Activated T-cell treated with anti-CD3 and anti-CD28 coated beads, Interleukin-2, amount 50 U/mL, for 24 hours (primary cell): ENCODE results near the gene ZNF774.
A peak's percentile ranks its signal among the peaks of the same experiment; 100 is the strongest.
"Not testable (repeated sequence)": the region's sequence is repeated elsewhere in the genome, so short reads cannot be mapped to it uniquely, and the experiment has no call there.

ENCODE experiments used
- DNase-seq: peaks from one replicate; pipeline ENCODE4 v3.0.0-alpha.2; 2020
- H3K27ac Mint-ChIP-seq: 2 replicates; pipeline ENCODE4 v1.8.0; 2020; ENCODE audit warnings: mild to moderate bottlenecking, mixed read lengths
- H3K27me3 Mint-ChIP-seq: 2 replicates; pipeline ENCODE4 v1.8.0; 2020; ENCODE audit warnings: mixed read lengths
- H3K36me3 Mint-ChIP-seq: 2 replicates; pipeline ENCODE4 v1.8.0; 2020; ENCODE audit warnings: low read depth, mixed read lengths
- H3K4me1 Mint-ChIP-seq: 2 replicates; pipeline ENCODE4 v1.8.0; 2020; ENCODE audit warnings: low read depth, mixed read lengths
- H3K4me3 Mint-ChIP-seq: 2 replicates; pipeline ENCODE4 v1.8.0; 2020; ENCODE audit warnings: mild to moderate bottlenecking, moderate library complexity, mixed read lengths
- H3K9me3 Mint-ChIP-seq: 2 replicates; pipeline ENCODE4 v1.8.0; 2020; ENCODE audit warnings: mixed read lengths

Gene ZNF774

GRCh38 chr15:90334304-90334731 lies 17.8 kb upstream of the ZNF774 start:
- DNase-seq, result no peak
- Mint-ChIP-seq H3K27me3 (no peaks in the 10 kb centered on the region), H3K4me1 (peaks cover 9% of the 10 kb centered on the region), H3K27ac (no peak overlapping the region), H3K9me3 (no peaks in the 10 kb centered on the region), H3K4me3 (no peak overlapping the region), H3K36me3 (no peaks in the 10 kb centered on the region)

- H3K36me3 Mint-ChIP-seq, result no peaks in the 10 kb centered on the region
- no peak overlapping the region for H3K4me3 Mint-ChIP-seq
- no peak overlapping the region for H3K27ac Mint-ChIP-seq
- no peak for DNase-seq
- H3K9me3 Mint-ChIP-seq, result no peaks in the 10 kb centered on the region
- no peaks in the 10 kb centered on the region for H3K27me3 Mint-ChIP-seq
- H3K4me1 Mint-ChIP-seq, result peaks cover 9% of the 10 kb centered on the region
Observed at GRCh38 chr15:90336705-90337141, 15.4 kb upstream of the ZNF774 start.

DNA sequence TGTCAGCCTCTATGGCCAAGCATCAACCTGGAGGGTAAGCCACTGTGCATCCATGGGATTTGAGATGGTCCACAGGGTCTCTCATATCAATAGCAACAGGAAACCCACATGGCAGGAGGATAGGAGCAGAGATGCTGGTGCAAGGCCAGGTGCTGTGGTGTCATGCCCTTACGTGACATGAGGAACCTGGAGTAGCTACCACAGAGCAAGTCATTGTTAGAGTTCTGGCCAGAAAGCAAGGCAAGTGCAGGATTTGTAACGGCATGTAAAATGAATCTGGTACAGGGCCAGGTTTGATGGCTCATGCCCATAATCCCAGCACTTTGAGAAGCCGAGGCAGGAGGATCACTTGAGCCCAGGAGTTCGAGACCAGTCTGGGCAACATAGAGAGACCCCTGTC lies 14.8 kb upstream of the ZNF774 start:
- Mint-ChIP-seq H3K27me3 (no peaks in the 10 kb centered on the region), H3K27ac (no peak overlapping the region), H3K4me1 (peaks cover 10% of the 10 kb centered on the region), H3K36me3 (no peaks in the 10 kb centered on the region), H3K9me3 (no peaks in the 10 kb centered on the region), H3K4me3 (no peak overlapping the region)
- no peak for DNase-seq

- no peak overlapping the region for H3K4me3 Mint-ChIP-seq
Observed at GRCh38 chr15:90338532-90338931, 13.6 kb upstream of the ZNF774 start.

GRCh38 chr15:90340345-90340744 lies 11.7 kb upstream of the ZNF774 start:
- H3K4me3 Mint-ChIP-seq, result no peak overlapping the region

More at GRCh38 chr15:90338532-90338931, 13.6 kb upstream of the ZNF774 start:
- H3K27me3 Mint-ChIP-seq, result no peaks in the 10 kb centered on the region
- DNase-seq, result no peak
- H3K27ac Mint-ChIP-seq, result no peak overlapping the region
- H3K4me1 Mint-ChIP-seq, result peaks cover 16% of the 10 kb centered on the region
- H3K9me3 Mint-ChIP-seq, result no peaks in the 10 kb centered on the region
- H3K36me3 Mint-ChIP-seq, result no peaks in the 10 kb centered on the region

DNA sequence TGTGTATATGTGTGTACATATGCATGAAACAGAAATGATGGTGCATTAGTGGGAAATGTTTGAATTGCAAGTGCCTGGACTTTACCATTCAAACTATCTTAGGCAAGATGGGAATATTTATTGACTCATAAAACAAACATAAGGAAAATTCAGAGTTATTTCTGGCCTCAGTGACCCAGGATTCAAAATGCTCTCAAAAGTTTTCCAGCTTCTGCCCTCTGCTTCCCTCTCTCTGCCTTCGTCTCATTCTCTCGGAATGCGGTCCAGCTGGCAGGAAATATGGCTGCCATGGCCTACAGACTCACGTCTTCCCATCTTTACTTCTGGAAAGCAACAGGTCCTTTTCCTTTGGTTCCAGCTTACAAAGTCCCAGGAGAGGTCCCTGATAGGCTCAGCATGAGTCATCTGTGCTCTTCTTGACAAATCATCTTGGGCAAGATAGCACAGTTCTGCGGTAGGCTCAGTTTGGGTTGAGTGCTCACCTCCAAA lies 8.7 kb upstream of the ZNF774 start:
- H3K27me3 Mint-ChIP-seq, result no peaks in the 10 kb centered on the region
- H3K4me1 Mint-ChIP-seq, result peaks cover 6% of the 10 kb centered on the region
- H3K9me3 Mint-ChIP-seq, result no peaks in the 10 kb centered on the region
- no peak for DNase-seq
- H3K4me3 Mint-ChIP-seq, result no peak overlapping the region
- no peaks in the 10 kb centered on the region for H3K36me3 Mint-ChIP-seq
- H3K27ac Mint-ChIP-seq, result no peak overlapping the region

More at GRCh38 chr15:90340345-90340744, 11.7 kb upstream of the ZNF774 start:
- no peak for DNase-seq
- no peaks in the 10 kb centered on the region for H3K36me3 Mint-ChIP-seq
- no peaks in the 10 kb centered on the region for H3K9me3 Mint-ChIP-seq
- H3K27ac Mint-ChIP-seq, result no peak overlapping the region
- H3K27me3 Mint-ChIP-seq, result no peaks in the 10 kb centered on the region
- H3K4me1 Mint-ChIP-seq, result peaks cover 16% of the 10 kb centered on the region

- Mint-ChIP-seq H3K4me1 (peaks cover 6% of the 10 kb centered on the region), H3K4me3 (no peak overlapping the region), H3K36me3 (no peaks in the 10 kb centered on the region), H3K27ac (no peak overlapping the region), H3K9me3 (no peaks in the 10 kb centered on the region), H3K27me3 (no peaks in the 10 kb centered on the region)
- DNase-seq, result no peak
Observed at GRCh38 chr15:90344662-90345061, 7.4 kb upstream of the ZNF774 start.

DNA sequence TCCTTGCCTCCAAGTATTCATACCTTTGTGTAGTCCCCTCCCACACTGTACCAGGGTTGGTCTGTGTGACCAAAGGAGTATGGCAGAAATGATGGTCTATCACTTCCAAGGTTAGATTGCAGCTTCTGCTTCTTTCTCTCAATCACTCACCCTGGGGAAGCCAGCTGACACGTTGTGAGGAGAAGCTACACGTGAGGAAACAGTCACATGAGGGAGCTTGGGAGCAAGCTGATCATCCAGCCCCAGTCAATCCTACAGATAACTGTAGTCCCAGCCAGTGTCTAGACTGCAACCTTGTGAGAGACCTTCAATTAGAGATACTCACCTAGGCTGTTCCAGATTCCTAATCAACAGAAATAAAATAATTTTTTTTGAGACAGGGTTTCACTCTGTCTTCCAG lies 6.2 kb upstream of the ZNF774 start:
- Mint-ChIP-seq H3K27me3 (no peaks in the 10 kb centered on the region), H3K4me3 (no peak overlapping the region), H3K9me3 (no peaks in the 10 kb centered on the region), H3K27ac (no peak overlapping the region), H3K36me3 (no peaks in the 10 kb centered on the region), H3K4me1 (peaks cover 6% of the 10 kb centered on the region)
- DNase-seq, result no peak

GRCh38 chr15:90347431-90348065 lies 4.5 kb upstream of the ZNF774 start:
- DNase-seq, H3K4me3 Mint-ChIP-seq: not testable (repeated sequence)

DNA sequence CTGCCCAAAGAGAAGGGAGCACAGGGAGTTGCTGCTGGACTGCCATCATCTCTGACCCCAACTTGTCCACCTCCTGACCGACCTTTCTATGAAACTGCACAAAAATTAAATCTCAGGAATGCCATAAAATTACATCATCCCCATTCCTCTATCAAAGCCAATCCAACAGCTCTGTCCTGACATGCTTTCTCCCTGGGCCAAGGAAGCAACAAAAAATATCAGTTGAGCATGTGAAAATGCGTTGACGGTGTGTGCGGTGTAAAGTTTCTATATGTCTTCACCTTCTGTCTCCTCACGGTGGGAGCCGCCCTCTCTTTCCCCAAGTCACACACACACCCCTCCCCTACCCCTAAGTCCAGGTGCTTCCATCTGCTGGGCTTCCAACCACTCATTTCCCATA lies 3.6 kb upstream of the ZNF774 start:
- Mint-ChIP-seq H3K4me1 (peaks cover 12% of the 10 kb centered on the region), H3K4me3 (no peak overlapping the region), H3K36me3 (peaks cover 3% of the 10 kb centered on the region), H3K9me3 (no peaks in the 10 kb centered on the region), H3K27me3 (no peaks in the 10 kb centered on the region), H3K27ac (no peak overlapping the region)
- no peak for DNase-seq

More at GRCh38 chr15:90347431-90348065, 4.5 kb upstream of the ZNF774 start:
- not testable (repeated sequence) for H3K9me3 Mint-ChIP-seq, H3K27ac Mint-ChIP-seq, H3K36me3 Mint-ChIP-seq, H3K27me3 Mint-ChIP-seq
- peaks cover 14% of the 10 kb centered on the region for H3K4me1 Mint-ChIP-seq

DNA sequence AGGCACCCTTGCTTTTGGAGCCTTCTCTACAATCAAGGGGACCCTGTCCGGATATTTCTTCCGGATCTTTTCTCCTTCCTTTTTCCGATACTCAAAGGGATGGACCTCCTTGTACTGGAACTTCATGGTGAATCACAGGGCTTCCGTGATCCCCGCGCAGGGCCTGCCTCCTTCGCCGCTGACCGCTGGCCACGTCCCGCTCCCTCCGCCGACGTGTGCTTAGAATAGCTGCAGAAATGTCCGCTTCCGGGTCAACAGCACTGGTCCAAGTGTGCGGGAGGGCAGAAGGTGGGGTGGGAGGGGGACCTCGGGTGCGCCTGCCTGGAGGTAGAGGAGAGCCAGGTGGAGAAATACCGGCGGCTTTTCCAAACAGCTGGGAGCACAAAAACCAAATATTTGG lies 3.0 kb upstream of the ZNF774 start:
- Mint-ChIP-seq H3K4me3 (no peak overlapping the region), H3K27me3 (no peaks in the 10 kb centered on the region), H3K27ac (no peak overlapping the region), H3K36me3 (peaks cover 3% of the 10 kb centered on the region), H3K9me3 (no peaks in the 10 kb centered on the region), H3K4me1 (peaks cover 12% of the 10 kb centered on the region)
- DNase-seq, result no peak

GRCh38 chr15:90349821-90350220 lies 2.3 kb upstream of the ZNF774 start:
- Mint-ChIP-seq H3K27me3 (no peaks in the 10 kb centered on the region), H3K27ac (no peak overlapping the region), H3K4me3 (no peak overlapping the region)

DNA sequence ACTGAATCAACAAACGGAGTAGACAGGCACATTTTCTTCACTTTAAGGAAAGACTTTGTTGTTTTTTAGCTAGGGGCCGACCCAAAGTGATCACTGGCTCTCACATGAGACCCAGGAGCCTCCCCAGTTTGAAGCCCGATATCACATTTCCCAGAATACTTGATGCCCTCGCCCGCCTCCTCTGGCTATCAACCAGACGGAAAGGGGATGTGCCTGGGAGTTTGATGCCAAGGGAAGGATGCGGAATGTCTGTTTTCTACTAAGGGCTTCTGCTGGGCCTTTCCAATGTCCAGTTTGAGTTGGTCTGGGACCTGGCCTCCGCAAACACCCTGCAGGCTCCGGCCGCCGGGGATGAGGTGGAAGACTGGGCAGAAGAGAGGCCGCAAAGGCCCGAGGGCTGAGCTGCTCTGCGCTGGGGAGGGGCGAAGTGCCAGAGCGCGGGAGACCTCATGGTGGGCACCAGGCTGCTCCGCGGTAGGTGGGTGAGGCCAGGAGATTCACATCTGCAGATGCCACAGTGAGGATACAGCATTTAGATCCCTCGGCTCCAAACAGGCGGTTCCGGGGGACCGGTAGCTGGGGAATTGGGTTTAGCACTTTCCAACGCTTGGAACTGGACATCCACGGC lies 491 bp upstream of the ZNF774 start:
- Mint-ChIP-seq H3K36me3 (peaks cover 3% of the 10 kb centered on the region), H3K4me1 (peaks cover 12% of the 10 kb centered on the region), H3K9me3 (no peaks in the 10 kb centered on the region), H3K4me3 (peak overlapping the region; percentile 85), H3K27me3 (no peaks in the 10 kb centered on the region), H3K27ac (peak overlapping the region; percentile 88)
- DNase-seq, result no peak

More at GRCh38 chr15:90349821-90350220, 2.3 kb upstream of the ZNF774 start:
- Mint-ChIP-seq H3K4me1 (peaks cover 12% of the 10 kb centered on the region), H3K36me3 (peaks cover 3% of the 10 kb centered on the region), H3K9me3 (no peaks in the 10 kb centered on the region)
- no peak for DNase-seq

DNA sequence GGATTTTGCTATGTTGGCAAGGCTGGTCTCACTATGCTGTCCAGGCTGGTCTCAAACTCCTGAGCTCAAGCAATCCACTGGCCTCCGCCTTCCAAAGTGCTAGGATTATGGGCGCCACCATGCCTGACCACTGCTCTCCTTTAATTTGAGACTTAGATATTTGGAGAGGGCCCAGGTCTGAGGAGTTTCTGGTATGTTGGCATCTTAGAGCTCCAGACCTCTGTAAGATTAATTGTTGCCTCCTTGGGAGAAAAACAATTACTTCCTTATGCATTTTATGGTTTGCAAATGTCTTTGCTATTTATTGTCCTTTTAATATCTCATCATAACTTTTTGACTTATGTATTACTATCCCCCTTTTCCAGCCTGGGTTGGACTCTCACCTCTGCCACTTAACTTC lies 2.9 kb downstream of the ZNF774 start:
- Mint-ChIP-seq H3K4me1 (peaks cover 19% of the 10 kb centered on the region), H3K27ac (no peak overlapping the region), H3K27me3 (no peaks in the 10 kb centered on the region), H3K4me3 (no peak overlapping the region), H3K36me3 (peaks cover 3% of the 10 kb centered on the region), H3K9me3 (no peaks in the 10 kb centered on the region)
- DNase-seq, result no peak
